Parathyroid adenoma (tissue), 2 donors: ENCODE data around the gene MBLAC1.

ENCODE experiments used
- H2AFZ ChIP-seq: fragments of 300-600 bp; sonication (generic); one replicate; pipeline ENCODE4 v1.7.0; 2017; ENCODE audit warnings: antibody characterized with exemption, mild to moderate bottlenecking
- H3K27ac ChIP-seq: fragments of 300-600 bp; sonication (generic); one replicate; pipeline ENCODE4 v1.7.0; 2017
- H3K27me3 ChIP-seq: fragments of 300-600 bp; sonication (generic); one replicate; pipeline ENCODE4 v1.7.0; 2017; ENCODE audit warnings: low read length; ENCODE audit not compliant: control insufficient read depth, insufficient read depth
- H3K36me3 ChIP-seq: fragments of 300-600 bp; sonication (generic); one replicate; pipeline ENCODE4 v1.7.0; 2017; ENCODE audit warnings: low read length; ENCODE audit not compliant: control insufficient read depth, insufficient read depth
- H3K4me1 ChIP-seq: fragments of 300-600 bp; sonication (generic); one replicate; pipeline ENCODE4 v1.7.0; 2017; ENCODE audit warnings: control low read depth
- H3K4me2 ChIP-seq: fragments of 300-600 bp; sonication (generic); one replicate; pipeline ENCODE4 v1.7.0; 2017; ENCODE audit warnings: low read length
- H3K4me3 ChIP-seq: fragments of 300-600 bp; sonication (generic); one replicate; pipeline ENCODE4 v1.7.0; 2017; ENCODE audit warnings: low read depth, low read length
- H3K79me2 ChIP-seq: fragments of 300-600 bp; sonication (generic); one replicate; pipeline ENCODE4 v1.7.0; 2017; ENCODE audit warnings: control low read depth
- H3K9ac ChIP-seq: fragments of 300-600 bp; sonication (generic); one replicate; pipeline ENCODE4 v1.7.0; 2017; ENCODE audit warnings: mild to moderate bottlenecking
- H3K9me3 ChIP-seq: fragments of 300-600 bp; sonication (generic); one replicate; pipeline ENCODE4 v1.7.0; 2017; ENCODE audit warnings: low read length; ENCODE audit not compliant: control insufficient read depth
- CTCF ChIP-seq: fragments of 300-600 bp; sonication (generic); IDR thresholded peaks from one replicate; pipeline ENCODE4 v1.7.0; 2017; ENCODE audit warnings: antibody characterized with exemption, mild to moderate bottlenecking
- donor health status: primary hyperparathyroidism.

The MBLAC1 gene

GRCh38 chr7:100126931-100127865 lies at the start of gene MBLAC1:
Gene MBLAC1, plus strand, starts transcription at chr7:100126967. Its CDS starts 429 bp downstream, at chr7:100127396.
- Histone ChIP-seq H3K9me3 (no peaks in the 10 kb centered on the region), H3K27ac (peak within 1 kb of the TSS; percentile 98), H3K79me2 (no peaks in the 10 kb centered on the region), H3K4me3 (peak within 1 kb of the TSS; percentile 85), H3K9ac (peak within 1 kb of the TSS; percentile 81), H3K4me1 (no peaks in the 10 kb centered on the region), H3K27me3 (no peaks in the 10 kb centered on the region), H3K4me2 (peak within 1 kb of the TSS; percentile 96), H2AFZ (peak within 1 kb of the TSS; percentile 90), H3K36me3 (no peaks in the 10 kb centered on the region)
- no peak for TF ChIP-seq CTCF

- Histone ChIP-seq H3K4me2 (no peak overlapping the region), H3K4me1 (peaks cover 5% of the 10 kb centered on the region), H3K27ac (no peak overlapping the region), H3K9ac (no peak overlapping the region), H2AFZ (no peak overlapping the region), H3K79me2 (peaks cover 19% of the 10 kb centered on the region), H3K36me3 (peaks cover 1% of the 10 kb centered on the region), H3K9me3 (no peaks in the 10 kb centered on the region), H3K27me3 (no peaks in the 10 kb centered on the region), H3K4me3 (no peak overlapping the region)
- TF ChIP-seq CTCF: no peak
These were observed 49.6 kb upstream of the MBLAC1 start for GRCh38 chr7:100077205-100077604.

- Histone ChIP-seq H3K4me3 (no peak overlapping the region), H3K4me1 (peaks cover 12% of the 10 kb centered on the region), H3K4me2 (no peak overlapping the region), H3K9me3 (no peaks in the 10 kb centered on the region), H3K36me3 (no peaks in the 10 kb centered on the region), H3K9ac (no peak overlapping the region), H3K27me3 (no peaks in the 10 kb centered on the region), H3K79me2 (peaks cover 19% of the 10 kb centered on the region), H3K27ac (no peak overlapping the region), H2AFZ (no peak overlapping the region)
- TF ChIP-seq CTCF: no peak
These were observed 47.7 kb upstream of the MBLAC1 start for GRCh38 chr7:100079024-100079560.

- H3K4me1 ChIP-seq: peaks cover 12% of the 10 kb centered on the region
- peak overlapping the region; percentile 78 for H3K4me3 ChIP-seq
- H3K9ac ChIP-seq: peak overlapping the region; percentile 55
- H3K9me3 ChIP-seq: no peaks in the 10 kb centered on the region
- peak overlapping the region; percentile 74 for H3K27ac ChIP-seq
- peak overlapping the region; percentile 79 for H2AFZ ChIP-seq
- no peaks in the 10 kb centered on the region for H3K27me3 ChIP-seq
- H3K36me3 ChIP-seq: no peaks in the 10 kb centered on the region
- no peak for TF ChIP-seq CTCF
- H3K4me2 ChIP-seq: peak overlapping the region; percentile 97
- peaks cover 19% of the 10 kb centered on the region for H3K79me2 ChIP-seq
These were observed 45.7 kb upstream of the MBLAC1 start for GRCh38 chr7:100080907-100081534.
